ENCODE results near the gene MAGI2. TPM values are rescaled to one million over a fixed set of nuclear protein-coding genes. Genes with fewer than 3 reads are reported as not detected.

Gene MAGI2
- total and polyA plus RNA-seq, 2 donors (not counting 3 experiments of a cell fraction or from before 2014, with no cell fraction given): 0.28 to 6.0 TPM

DNA sequence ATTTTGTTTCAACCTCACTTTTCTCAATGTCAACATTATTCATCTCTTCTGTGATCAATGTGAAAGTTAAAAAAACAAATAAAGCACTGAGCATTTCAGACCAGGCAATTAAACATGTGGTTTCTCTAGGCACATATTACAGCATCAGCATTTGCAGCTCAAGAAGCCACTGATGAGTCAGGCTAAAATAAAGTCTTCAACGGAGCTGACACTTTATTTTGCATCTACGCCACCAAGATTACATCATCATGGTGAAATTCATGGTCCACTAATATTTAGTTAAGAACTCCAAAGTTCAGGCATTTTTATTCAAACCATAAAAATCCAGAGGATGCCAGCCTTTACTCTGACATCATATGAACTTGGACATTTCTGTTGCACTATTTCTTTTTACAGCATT, 33.0 kb downstream of the MAGI2 start:
- Histone ChIP-seq H3K27me3 (ENCODE audit: control insufficient read depth in 2 of 2, insufficient read depth in 2 of 2, low read length in 2 of 2) (no peaks in the 10 kb centered on the region), H4K20me1 (replicated peaks; ENCODE audit: control insufficient read depth, extremely low read depth, insufficient read depth, low read length) (no peaks in the 10 kb centered on the region), H3K79me2 (ENCODE audit: control insufficient read depth, insufficient read depth, low read length) (no peaks in the 10 kb centered on the region), H3K36me3 (ENCODE audit: control insufficient read depth in 2 of 2, extremely low read depth in 1 of 2, insufficient read depth in 2 of 2, low read length in 2 of 2) (no peaks in the 10 kb centered on the region), H3K9me1 (replicated peaks; ENCODE audit: control insufficient read depth, extremely low read depth, insufficient read depth, low read length) (no peaks in the 10 kb centered on the region), H3K9ac (replicated peaks; ENCODE audit: extremely low read depth, insufficient read depth, low read length) (no peak overlapping the region), H2AFZ (ENCODE audit: low read depth, low read length) (no peak overlapping the region), H3K9me3 (replicated peaks; ENCODE audit: control insufficient read depth, insufficient read depth, low read length) (no peaks in the 10 kb centered on the region), H3K27ac (ENCODE audit: insufficient read depth, low read depth, low read length) (no peak overlapping the region), H3K4me1 (ENCODE audit: control insufficient read depth, extremely low read depth, insufficient read depth, low read length) (no peaks in the 10 kb centered on the region), H3K4me2 (ENCODE audit: insufficient read depth, low read length) (no peak overlapping the region), H3K4me3 (replicated peaks in 1 of 3; ENCODE audit: insufficient read depth in 1 of 3, low read depth in 1 of 3, low read length in 3 of 3) (no peak overlapping the region)
- ChIA-PET POLR2A (no interaction called here), CTCF (interaction anchor here (1.3 to 2.0 kb wide), 2 partner anchors 14 to 31 kb away, joined by 3 to 5 read pairs; no protein-coding TSS in a partner anchor)
- dilution Hi-C loops (cut with MboI; ENCODE audit: extremely low pct_ligation_motif_present, low sequenced_read_pairs) (no loop called here), intact Hi-C loops (cut with micrococcal nuclease) (no loop called here)
- TF ChIP-seq, protein P1, sequence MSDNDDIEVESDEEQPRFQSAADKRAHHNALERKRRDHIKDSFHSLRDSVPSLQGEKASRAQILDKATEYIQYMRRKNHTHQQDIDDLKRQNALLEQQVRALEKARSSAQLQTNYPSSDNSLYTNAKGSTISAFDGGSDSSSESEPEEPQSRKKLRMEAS (IDR thresholded peaks at IDR 0.05; ENCODE audit: insufficient read depth, insufficient read length): no peak
- TF ChIP-seq POLR2A (IDR thresholded peaks at IDR 0.05; ENCODE audit: low read depth, low read length): no peak
- TF ChIP-seq EZH2 (IDR thresholded peaks at IDR 0.05; ENCODE audit: borderline replicate concordance, low read depth, low read length, severe bottlenecking): no peak
- TF ChIP-seq FOS (IDR thresholded peaks at IDR 0.05; ENCODE audit: borderline replicate concordance, insufficient read depth, low read length): no peak
- no peak for TF ChIP-seq CTCF (IDR thresholded peaks at IDR 0.05; ENCODE audit: extremely low read depth in 1 of 2, insufficient read depth in 1 of 2, low read depth in 1 of 2, low read length in 2 of 2)
- TF ChIP-seq GATA2 (IDR thresholded peaks at IDR 0.05; ENCODE audit: insufficient read depth, insufficient read length, low read depth, low read length): no peak
- TF ChIP-seq JUN (IDR thresholded peaks at IDR 0.05; ENCODE audit: borderline replicate concordance, insufficient read depth, insufficient read length, low read depth): no peak
- no peak for TF ChIP-seq POLR2AphosphoS5 (IDR thresholded peaks at IDR 0.05; ENCODE audit: insufficient read depth, low read depth, low read length)
- no peak for TF ChIP-seq MYC (IDR thresholded peaks at IDR 0.05; ENCODE audit: low read depth, low read length)
- DNase-seq (ENCODE audit: low read depth, low spot score): no peak
- FAIRE-seq: no peak
- no TSS peak for BruUV-seq (replicated peaks)
